Measurements from ENCODE around the gene COPS4.
"Not testable (repeated sequence)": the region's sequence is repeated elsewhere in the genome, so short reads cannot be mapped to it uniquely, and the experiment has no call there.

The COPS4 gene

DNA sequence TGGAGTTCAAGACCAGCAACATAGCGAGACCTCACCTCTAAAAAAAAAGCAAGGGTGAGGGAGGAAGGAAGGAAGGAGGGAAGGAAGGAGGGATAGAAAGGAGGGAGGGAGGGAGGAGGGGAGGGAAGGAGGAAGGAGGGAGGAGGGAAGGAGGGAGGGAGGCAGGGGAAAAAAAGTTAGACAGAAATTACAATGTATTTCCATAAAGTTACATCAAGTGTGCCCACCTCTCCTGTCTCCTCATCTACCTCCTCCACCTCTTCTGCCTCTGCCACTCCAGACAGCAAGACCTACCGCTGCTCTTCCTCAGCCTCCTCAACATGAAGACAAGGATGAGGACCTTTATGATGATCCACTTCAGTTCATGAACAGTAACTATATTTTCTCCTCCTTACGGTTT is 32.7 kb upstream of the COPS4 start:
- DNase-seq (ENCODE audit: low spot score), result no peak
- in situ Hi-C loops (cut with MboI; ENCODE audit: low pct_unique_long_range_greater_than_20kb, low sequenced_read_pairs, unreplicated experiment), result no loop called here
- TF ChIP-seq, protein P1, sequence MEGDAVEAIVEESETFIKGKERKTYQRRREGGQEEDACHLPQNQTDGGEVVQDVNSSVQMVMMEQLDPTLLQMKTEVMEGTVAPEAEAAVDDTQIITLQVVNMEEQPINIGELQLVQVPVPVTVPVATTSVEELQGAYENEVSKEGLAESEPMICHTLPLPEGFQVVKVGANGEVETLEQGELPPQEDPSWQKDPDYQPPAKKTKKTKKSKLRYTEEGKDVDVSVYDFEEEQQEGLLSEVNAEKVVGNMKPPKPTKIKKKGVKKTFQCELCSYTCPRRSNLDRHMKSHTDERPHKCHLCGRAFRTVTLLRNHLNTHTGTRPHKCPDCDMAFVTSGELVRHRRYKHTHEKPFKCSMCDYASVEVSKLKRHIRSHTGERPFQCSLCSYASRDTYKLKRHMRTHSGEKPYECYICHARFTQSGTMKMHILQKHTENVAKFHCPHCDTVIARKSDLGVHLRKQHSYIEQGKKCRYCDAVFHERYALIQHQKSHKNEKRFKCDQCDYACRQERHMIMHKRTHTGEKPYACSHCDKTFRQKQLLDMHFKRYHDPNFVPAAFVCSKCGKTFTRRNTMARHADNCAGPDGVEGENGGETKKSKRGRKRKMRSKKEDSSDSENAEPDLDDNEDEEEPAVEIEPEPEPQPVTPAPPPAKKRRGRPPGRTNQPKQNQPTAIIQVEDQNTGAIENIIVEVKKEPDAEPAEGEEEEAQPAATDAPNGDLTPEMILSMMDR (IDR thresholded peaks at IDR 0.05; ENCODE audit: extremely low read depth, insufficient read depth, missing control alignments), result no peak

DNA sequence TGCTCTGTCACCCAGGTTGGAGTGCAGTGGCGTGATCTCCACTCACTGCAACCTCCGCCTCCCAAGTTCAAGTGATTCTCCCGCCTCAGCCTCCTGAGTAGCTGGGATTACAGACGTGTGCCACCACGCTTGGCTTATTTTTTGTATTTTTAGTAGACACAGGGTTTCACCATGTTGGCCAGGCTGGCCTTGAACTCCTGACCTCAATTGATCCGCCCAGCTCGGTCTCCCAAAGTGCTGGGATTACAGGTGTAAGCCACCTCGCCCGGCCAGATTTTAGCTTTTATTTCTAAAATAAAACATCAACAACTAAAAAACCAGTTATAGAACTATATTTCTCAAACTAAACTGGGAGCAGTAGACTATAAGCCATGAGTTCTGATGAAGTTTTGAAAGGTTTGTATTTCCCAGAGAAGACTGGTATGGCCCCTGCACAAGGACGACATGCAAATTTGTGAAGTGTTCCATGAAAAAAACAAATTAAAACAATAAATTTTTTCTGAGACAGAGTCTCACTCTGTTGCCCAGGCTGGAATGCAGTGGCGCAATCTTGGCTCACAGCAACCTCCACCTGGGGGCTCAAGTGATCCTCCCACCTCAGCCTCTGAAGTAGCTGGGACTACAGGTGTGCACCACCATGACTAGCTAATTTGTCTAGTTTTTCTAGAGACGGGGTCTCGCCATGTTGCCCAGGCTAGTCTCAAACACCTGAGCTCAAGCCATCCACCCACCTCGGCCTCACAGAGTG is 31.8 kb upstream of the COPS4 start:
- in situ Hi-C loops (cut with MboI; ENCODE audit: low pct_unique_long_range_greater_than_20kb, low sequenced_read_pairs, unreplicated experiment); DNase-seq (ENCODE audit: low spot score): not testable (repeated sequence)

DNA sequence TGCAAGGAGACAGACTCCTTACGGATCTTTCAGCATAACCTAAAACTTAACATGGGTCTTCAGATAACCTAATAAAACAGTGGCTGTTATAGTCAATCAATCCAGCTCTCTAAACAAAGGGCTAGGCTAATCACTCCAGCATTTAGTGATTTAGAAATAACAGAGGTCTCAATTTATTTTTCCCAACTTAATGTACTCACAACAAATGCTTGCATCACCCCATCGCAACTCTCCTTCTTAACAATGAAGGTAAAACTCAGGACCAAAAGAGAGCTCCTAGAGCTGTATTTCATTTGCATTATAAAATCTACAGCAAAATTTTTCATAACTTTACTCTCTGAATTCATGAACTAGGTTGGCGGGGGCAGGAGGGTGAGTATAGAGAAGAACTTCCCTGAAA is 25.5 kb upstream of the COPS4 start:
- no peak for DNase-seq (ENCODE audit: low spot score)
- TF ChIP-seq, protein P1 (IDR thresholded peaks at IDR 0.05; ENCODE audit: extremely low read depth, insufficient read depth, missing control alignments), result no peak
- in situ Hi-C loops (cut with MboI; ENCODE audit: low pct_unique_long_range_greater_than_20kb, low sequenced_read_pairs, unreplicated experiment), result no loop called here

DNA sequence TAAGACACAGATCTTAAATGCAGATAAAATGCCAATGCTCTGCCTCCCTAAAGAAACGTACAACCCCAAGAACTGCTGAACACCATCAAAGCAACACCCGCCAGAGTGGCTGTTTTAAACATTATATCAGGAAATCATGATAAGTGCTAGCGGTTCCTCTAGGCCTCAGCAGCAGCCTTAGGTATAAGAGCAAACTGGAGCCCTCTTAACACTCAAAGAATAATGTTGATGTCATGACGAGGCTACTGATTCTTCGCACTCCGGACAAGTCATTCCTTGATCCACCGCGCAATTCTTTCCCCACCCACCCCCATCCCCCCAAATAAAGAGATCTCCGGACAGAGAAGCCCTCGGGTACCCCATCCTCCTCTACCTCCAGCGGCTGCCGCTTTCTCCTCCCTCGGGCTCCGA is 24.9 kb upstream of the COPS4 start:
- TF ChIP-seq, protein P1 (IDR thresholded peaks at IDR 0.05; ENCODE audit: extremely low read depth, insufficient read depth, missing control alignments), result no peak
- in situ Hi-C loops (cut with MboI; ENCODE audit: low pct_unique_long_range_greater_than_20kb, low sequenced_read_pairs, unreplicated experiment), result no loop called here
- DNase-seq (ENCODE audit: low spot score), result peak; percentile 33

DNA sequence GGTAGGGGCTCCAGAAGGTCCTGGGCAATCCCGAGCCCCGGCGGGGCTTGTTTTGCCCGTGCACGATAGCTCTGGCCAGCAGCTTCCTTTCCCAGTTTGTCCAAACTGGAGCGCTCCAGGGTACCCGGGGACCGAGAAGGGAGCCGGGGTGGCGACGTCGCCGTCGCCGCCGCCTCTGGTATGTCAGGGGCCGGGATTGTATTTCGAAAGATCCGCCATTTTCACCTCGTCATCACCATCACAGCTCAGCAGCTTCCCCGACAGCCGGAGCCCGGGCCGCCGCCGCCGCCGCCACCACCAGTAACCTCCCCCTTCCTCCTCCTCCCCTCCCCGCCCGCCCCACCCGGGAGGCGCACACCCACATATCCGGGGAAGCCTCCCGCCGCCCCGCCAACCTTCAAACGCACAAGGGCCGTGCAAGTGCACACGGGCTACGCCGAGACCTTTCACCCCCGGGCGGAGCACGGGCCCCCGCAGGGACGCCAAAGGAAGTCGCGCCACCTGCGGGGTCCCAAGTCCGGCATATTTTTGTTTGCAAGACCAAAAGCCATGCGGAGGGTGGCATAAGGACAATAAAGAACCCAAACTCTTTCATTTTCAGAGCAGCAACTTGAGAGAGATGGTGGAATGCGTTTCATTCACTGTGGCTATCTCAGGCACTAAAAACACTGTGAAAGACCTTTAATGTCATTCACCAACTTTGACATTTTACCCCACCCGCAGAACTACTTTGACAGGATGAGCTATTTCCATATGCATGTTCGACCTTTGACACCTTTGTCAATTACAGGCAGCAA is 24.3 kb upstream of the COPS4 start, which contains the start of gene LIN54:
Gene LIN54 (minus strand): TSS at position 302 of the 797 bp plus-strand sequence. CDS start 25,979 bp downstream, outside the sequence.
- TF ChIP-seq, protein P1 (IDR thresholded peaks at IDR 0.05; ENCODE audit: extremely low read depth, insufficient read depth, missing control alignments), result peak; percentile 15
- peak; percentile 86 for DNase-seq (ENCODE audit: low spot score)
- in situ Hi-C loops (cut with MboI; ENCODE audit: low pct_unique_long_range_greater_than_20kb, low sequenced_read_pairs, unreplicated experiment), result no loop called here

DNA sequence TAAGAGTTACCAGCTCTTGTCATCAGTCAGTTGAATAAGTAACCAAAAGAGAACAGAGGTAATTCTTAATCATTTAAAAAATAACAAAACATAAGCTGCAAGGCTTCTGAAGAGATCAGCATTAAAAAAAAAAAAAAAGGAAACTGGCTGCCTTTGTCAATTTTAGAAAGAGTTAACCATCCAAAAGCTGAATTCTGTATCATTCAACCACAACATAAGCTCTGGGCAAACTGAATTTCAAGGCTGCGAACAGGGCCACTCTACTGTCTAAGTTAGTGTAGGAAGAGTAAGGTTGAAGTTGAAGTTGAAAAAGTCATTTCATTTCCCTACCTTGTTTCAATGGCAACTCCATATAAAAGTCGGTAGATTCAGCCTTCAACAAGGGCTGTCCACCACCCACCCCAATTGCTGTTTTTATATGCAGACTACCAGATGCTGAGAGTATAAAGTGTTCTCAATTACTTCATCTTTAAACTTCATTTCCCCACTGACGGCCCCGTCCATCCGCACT is 23.2 kb upstream of the COPS4 start:
- in situ Hi-C loops (cut with MboI; ENCODE audit: low pct_unique_long_range_greater_than_20kb, low sequenced_read_pairs, unreplicated experiment), result no loop called here
- DNase-seq (ENCODE audit: low spot score), result peak; percentile 31
- TF ChIP-seq, protein P1 (IDR thresholded peaks at IDR 0.05; ENCODE audit: extremely low read depth, insufficient read depth, missing control alignments), result no peak
